HEK293 (cell line): ENCODE results near the gene SMOC1.

Source experiments
- CTCF ChIA-PET: fragments of 350-600 bp; formaldehyde crosslinking; extraction: SDS; loops from one replicate; lab custom pipeline; 2021; ENCODE audit warnings: antibody characterized with exemption; lab: Yijun Ruan, JAX
- POLR2A ChIA-PET: fragments of 300-600 bp; formaldehyde crosslinking; extraction: SDS; loops from one replicate; lab custom pipeline; 2020; ENCODE audit warnings: antibody characterized with exemption, inconsistent platforms; lab: Yijun Ruan, JAX
- H3K27ac ChIP-seq: fragments of 200-500 bp; sonication (Bioruptor generic); 2 replicates; pipeline ENCODE4 v1.5.1; 2014; ENCODE audit warnings: low read depth, low read length, control low read depth, inconsistent platforms; ENCODE audit errors: extremely low read depth
- H3K36me3 ChIP-seq, 2 experiments: fragments of 200-500 bp in 1 of 2; sonication (Bioruptor generic) in 1 of 2; 1 replicate in 1 of 2; 2 replicates in 1 of 2; pipeline ENCODE4 v1.5.1; 2014 to 2017; ENCODE audit warnings: inconsistent platforms in 2 of 2, low read length in 2 of 2; ENCODE audit not compliant: control insufficient read depth in 2 of 2, insufficient read depth in 1 of 2
- H3K4me1 ChIP-seq: fragments of 200-500 bp; sonication (Bioruptor generic); 2 replicates; pipeline ENCODE4 v1.5.1; 2014; ENCODE audit warnings: mild to moderate bottlenecking, low read length, inconsistent platforms; ENCODE audit not compliant: control insufficient read depth, insufficient read depth
- H3K4me3 ChIP-seq: 2 replicates; pipeline ENCODE4 v1.5.1; 2011; ENCODE audit warnings: low read depth, mild to moderate bottlenecking, control low read depth, low read length, moderate library complexity
- H3K9me3 ChIP-seq: fragments of 200-500 bp; sonication (Bioruptor generic); 2 replicates; pipeline ENCODE4 v1.5.1; 2014; ENCODE audit warnings: low read depth, low read length, inconsistent platforms; ENCODE audit not compliant: control insufficient read depth, insufficient read depth
- EGR2 ChIP-seq: fragments of 450-650 bp; formaldehyde crosslinking; IDR thresholded peaks from 2 replicates; pipeline ENCODE4 v1.5.1; 2016; ENCODE audit warnings: low read depth, missing biosample characterization, missing genetic modification characterization
- GLI2 ChIP-seq: fragments of 450-650 bp; formaldehyde crosslinking; IDR thresholded peaks from 2 replicates; pipeline ENCODE4; 2017; ENCODE audit warnings: missing biosample characterization, missing genetic modification characterization, low read depth, borderline replicate concordance
- GLI4 ChIP-seq: fragments of 450-650 bp; formaldehyde crosslinking; IDR thresholded peaks from 2 replicates; pipeline ENCODE4 v1.5.1; 2016; ENCODE audit warnings: missing biosample characterization, missing genetic modification characterization
- GLIS1 ChIP-seq: fragments of 450-650 bp; formaldehyde crosslinking; IDR thresholded peaks from 2 replicates; pipeline ENCODE4 v1.5.1; 2016; ENCODE audit warnings: missing biosample characterization, missing genetic modification characterization
- HOXA7 ChIP-seq: sonication (generic); formaldehyde crosslinking; IDR thresholded peaks from 2 replicates; pipeline ENCODE4 v1.8.1; 2022; ENCODE audit warnings: missing genetic modification reagents, borderline replicate concordance
- HOXD13 ChIP-seq: sonication (generic); formaldehyde crosslinking; IDR thresholded peaks from 2 replicates; pipeline ENCODE4 v1.8.0; 2022; ENCODE audit warnings: missing genetic modification reagents, borderline replicate concordance
- KLF10 ChIP-seq: fragments of 450-650 bp; IDR thresholded peaks from 2 replicates; pipeline ENCODE4 v1.5.1; 2018; ENCODE audit warnings: missing biosample characterization, mild to moderate bottlenecking, missing genetic modification characterization
- MYNN ChIP-seq: fragments of 450-650 bp; formaldehyde crosslinking; IDR thresholded peaks from 2 replicates; pipeline ENCODE4 v1.5.1; 2016; ENCODE audit warnings: missing biosample characterization, missing genetic modification characterization, borderline replicate concordance
- OVOL3 ChIP-seq: fragments of 450-650 bp; formaldehyde crosslinking; IDR thresholded peaks from 2 replicates; pipeline ENCODE4 v1.5.1; 2016; ENCODE audit warnings: missing biosample characterization, missing genetic modification characterization
- SCRT1 ChIP-seq: fragments of 450-650 bp; formaldehyde crosslinking; IDR thresholded peaks from 2 replicates; pipeline ENCODE4 v1.5.1; 2016; ENCODE audit warnings: missing biosample characterization, missing genetic modification characterization, borderline replicate concordance
- SP2 ChIP-seq: fragments of 450-650 bp; formaldehyde crosslinking; IDR thresholded peaks from 2 replicates; pipeline ENCODE4 v1.5.1; 2016; ENCODE audit warnings: missing biosample characterization, missing genetic modification characterization
- ZFP3 ChIP-seq: fragments of 450-650 bp; formaldehyde crosslinking; IDR thresholded peaks from 2 replicates; pipeline ENCODE4 v1.5.1; 2016; ENCODE audit warnings: low read depth, missing biosample characterization, missing genetic modification characterization
- ZNF146 ChIP-seq: fragments of 450-650 bp; formaldehyde crosslinking; IDR thresholded peaks from 2 replicates; pipeline ENCODE4 v1.5.1; 2016; ENCODE audit warnings: missing biosample characterization, missing genetic modification characterization
- ZNF157 ChIP-seq: fragments of 450-650 bp; formaldehyde crosslinking; IDR thresholded peaks from 2 replicates; pipeline ENCODE4 v1.5.1; 2016; ENCODE audit warnings: missing biosample characterization, missing genetic modification characterization
- ZNF184 ChIP-seq: fragments of 450-650 bp; IDR thresholded peaks from 2 replicates; pipeline ENCODE4 v1.5.1; 2018; ENCODE audit warnings: missing biosample characterization, mild to moderate bottlenecking, missing genetic modification characterization
- ZNF202 ChIP-seq: fragments of 450-650 bp; formaldehyde crosslinking; IDR thresholded peaks from 2 replicates; pipeline ENCODE4 v1.5.1; 2016; ENCODE audit warnings: missing biosample characterization, missing genetic modification characterization, borderline replicate concordance
- ZNF239 ChIP-seq: fragments of 450-650 bp; formaldehyde crosslinking; IDR thresholded peaks from 2 replicates; pipeline ENCODE4 v1.5.1; 2016; ENCODE audit warnings: missing biosample characterization, missing genetic modification characterization
- ZNF248 ChIP-seq: fragments of 450-650 bp; formaldehyde crosslinking; IDR thresholded peaks from 2 replicates; pipeline ENCODE4 v1.5.1; 2017; ENCODE audit warnings: missing biosample characterization, missing genetic modification characterization
- ZNF274 ChIP-seq, 2 experiments: fragments of 200-500 bp in 1 of 2; fragments of 450-650 bp in 1 of 2; sonication (Bioruptor generic) in 1 of 2; formaldehyde crosslinking in 1 of 2; IDR thresholded peaks; 2 replicates each; pipeline versions ENCODE4 v1.5.1 to v1.6.1; 2014 to 2016; ENCODE audit warnings: borderline replicate concordance in 1 of 2, inconsistent platforms in 1 of 2, low read length in 1 of 2, missing biosample characterization in 1 of 2, missing genetic modification characterization in 1 of 2
- ZNF324 ChIP-seq: fragments of 450-650 bp; formaldehyde crosslinking; IDR thresholded peaks from 2 replicates; pipeline ENCODE4 v1.5.1; 2016; ENCODE audit warnings: missing biosample characterization, missing genetic modification characterization
- ZNF501 ChIP-seq: fragments of 450-650 bp; formaldehyde crosslinking; IDR thresholded peaks from 2 replicates; pipeline ENCODE4 v1.5.1; 2016; ENCODE audit warnings: missing biosample characterization, missing genetic modification characterization
- ZNF530 ChIP-seq: fragments of 450-650 bp; formaldehyde crosslinking; IDR thresholded peaks from 2 replicates; pipeline ENCODE4 v1.5.1; 2016; ENCODE audit warnings: low read depth, missing biosample characterization, missing genetic modification characterization
- ZNF555 ChIP-seq: fragments of 450-650 bp; formaldehyde crosslinking; conservative IDR thresholded peaks from 2 replicates; pipeline ENCODE4 v1.5.1; 2017; ENCODE audit warnings: missing biosample characterization, mild to moderate bottlenecking, missing genetic modification characterization, inconsistent platforms
- ZNF560 ChIP-seq: fragments of 450-650 bp; formaldehyde crosslinking; IDR thresholded peaks from 2 replicates; pipeline ENCODE4 v1.5.1; 2017; ENCODE audit warnings: missing biosample characterization, missing genetic modification characterization, borderline replicate concordance
- ZNF561 ChIP-seq: fragments of 450-650 bp; IDR thresholded peaks from 2 replicates; pipeline ENCODE4 v1.5.1; 2018; ENCODE audit warnings: missing biosample characterization, missing genetic modification characterization, borderline replicate concordance
- ZNF626 ChIP-seq: fragments of 450-650 bp; sonication (Bioruptor Pico); formaldehyde crosslinking; IDR thresholded peaks from 2 replicates; pipeline ENCODE4 v1.5.1; 2018; ENCODE audit warnings: missing biosample characterization, missing genetic modification characterization, inconsistent platforms
- ZSCAN23 ChIP-seq: fragments of 450-650 bp; formaldehyde crosslinking; IDR thresholded peaks from 2 replicates; pipeline ENCODE4 v1.5.1; 2016; ENCODE audit warnings: missing biosample characterization, missing genetic modification characterization
- TF ChIP-seq, protein P1 (sequence below): fragments of 450-650 bp; IDR thresholded peaks from 2 replicates; pipeline ENCODE4 v1.5.1; 2018; ENCODE audit warnings: missing biosample characterization, mild to moderate bottlenecking, missing genetic modification characterization
- TF ChIP-seq, protein P2 (sequence below): fragments of 450-650 bp; formaldehyde crosslinking; IDR thresholded peaks from 2 replicates; pipeline ENCODE4 v1.5.1; 2016; ENCODE audit warnings: missing biosample characterization, missing genetic modification characterization, borderline replicate concordance

SMOC1 gene

DNA sequence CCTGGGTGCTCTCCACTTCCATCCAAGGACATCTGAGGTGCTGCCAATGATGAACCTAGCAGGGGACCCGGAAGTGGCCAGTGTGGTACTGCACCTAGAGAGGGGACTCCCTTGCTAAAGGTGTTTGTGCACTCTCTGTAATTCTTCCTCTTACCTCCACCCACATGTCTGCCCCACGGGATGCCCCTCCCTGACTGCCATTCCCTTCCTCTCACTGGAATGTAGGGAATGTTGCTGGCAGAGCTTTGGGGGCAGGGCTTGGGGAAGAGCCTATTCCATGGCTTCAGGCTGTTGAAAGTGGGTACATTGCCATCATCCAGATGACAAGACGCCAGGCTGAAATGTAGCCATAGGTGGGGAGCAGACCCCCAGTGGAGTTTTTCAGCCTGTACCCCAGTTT is 153.2 kb downstream of the SMOC1 start (continued):
- TF ChIP-seq, protein P1, sequence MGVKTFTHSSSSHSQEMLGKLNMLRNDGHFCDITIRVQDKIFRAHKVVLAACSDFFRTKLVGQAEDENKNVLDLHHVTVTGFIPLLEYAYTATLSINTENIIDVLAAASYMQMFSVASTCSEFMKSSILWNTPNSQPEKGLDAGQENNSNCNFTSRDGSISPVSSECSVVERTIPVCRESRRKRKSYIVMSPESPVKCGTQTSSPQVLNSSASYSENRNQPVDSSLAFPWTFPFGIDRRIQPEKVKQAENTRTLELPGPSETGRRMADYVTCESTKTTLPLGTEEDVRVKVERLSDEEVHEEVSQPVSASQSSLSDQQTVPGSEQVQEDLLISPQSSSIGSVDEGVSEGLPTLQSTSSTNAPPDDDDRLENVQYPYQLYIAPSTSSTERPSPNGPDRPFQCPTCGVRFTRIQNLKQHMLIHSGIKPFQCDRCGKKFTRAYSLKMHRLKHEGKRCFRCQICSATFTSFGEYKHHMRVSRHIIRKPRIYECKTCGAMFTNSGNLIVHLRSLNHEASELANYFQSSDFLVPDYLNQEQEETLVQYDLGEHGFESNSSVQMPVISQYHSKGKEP (tag by site-specific recombination), result no peak
- TF ChIP-seq GLI2 (tag by site-specific recombination) (no peak), ZNF146 (no peak), HOXA7 (no peak), OVOL3 (tag by site-specific recombination) (no peak), ZNF248 (tag by site-specific recombination) (no peak), ZNF202 (tag by site-specific recombination) (no peak)

DNA sequence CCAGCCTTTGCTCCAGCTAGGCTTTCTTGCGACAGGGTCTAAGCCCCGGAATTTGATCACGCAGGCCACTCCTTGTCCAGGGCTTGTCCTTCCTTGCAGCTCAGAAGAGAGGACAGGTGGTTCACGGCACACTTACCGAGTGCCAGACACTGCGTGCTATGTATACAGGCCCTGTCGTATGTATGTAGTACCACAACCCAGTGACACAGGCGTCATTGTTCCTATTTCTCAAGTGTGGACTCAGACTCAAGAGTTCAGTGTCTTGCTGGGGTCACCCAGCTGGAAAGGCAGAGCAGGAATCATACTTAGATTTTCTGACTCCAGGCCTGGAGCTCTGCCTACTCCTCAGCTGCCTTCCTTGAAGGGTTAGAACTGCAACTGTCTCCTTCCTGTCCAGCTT is 153.9 kb downstream of the SMOC1 start:
- Histone ChIP-seq H3K9me3 (no peaks in the 10 kb centered on the region), H3K36me3 (peaks cover 0 to 25% of the 10 kb centered on the region in 2 experiments; a peak in 1 of 3 replicates), H3K4me3 (no peak overlapping the region), H3K27ac (no peak overlapping the region), H3K4me1 (no peaks in the 10 kb centered on the region)
- no peak for TF ChIP-seq ZNF555 (tag by site-specific recombination)
- TF ChIP-seq ZSCAN23, result no peak
- TF ChIP-seq EGR2 (tag by site-specific recombination), result no peak
- no peak for TF ChIP-seq SP2 (tag by site-specific recombination)
- no peak for TF ChIP-seq ZNF274 (IDR thresholded peaks at IDR 0.05; ENCODE audit: low read length)
- no peak for TF ChIP-seq ZNF274 (tag by site-specific recombination; IDR thresholded peaks at IDR 0.05; ENCODE audit: borderline replicate concordance)
- TF ChIP-seq GLIS1 (tag by site-specific recombination), result no peak
- no peak for TF ChIP-seq MYNN
- TF ChIP-seq ZNF561 (tag by site-specific recombination), result no peak
- no peak for TF ChIP-seq ZNF560 (tag by site-specific recombination)
- TF ChIP-seq, protein P1 (tag by site-specific recombination), result no peak
- no peak for TF ChIP-seq HOXD13 (CRISPR knock-in tag)
- no peak for TF ChIP-seq ZNF239 (tag by site-specific recombination)
- TF ChIP-seq ZNF184 (tag by site-specific recombination), result no peak
- no peak for TF ChIP-seq ZNF530 (tag by site-specific recombination)
- no peak for TF ChIP-seq ZNF248 (tag by site-specific recombination)
- POLR2A ChIA-PET, result interaction anchor here (0.6 kb wide), 1 partner anchor 153 kb away, joined by 4 read pairs; no protein-coding TSS in a partner anchor
- CTCF ChIA-PET, result interaction anchor here (1.3 to 2.9 kb wide), 2 partner anchors 155 to 214 kb away, joined by 5 to 12 read pairs; no protein-coding TSS in a partner anchor

DNA sequence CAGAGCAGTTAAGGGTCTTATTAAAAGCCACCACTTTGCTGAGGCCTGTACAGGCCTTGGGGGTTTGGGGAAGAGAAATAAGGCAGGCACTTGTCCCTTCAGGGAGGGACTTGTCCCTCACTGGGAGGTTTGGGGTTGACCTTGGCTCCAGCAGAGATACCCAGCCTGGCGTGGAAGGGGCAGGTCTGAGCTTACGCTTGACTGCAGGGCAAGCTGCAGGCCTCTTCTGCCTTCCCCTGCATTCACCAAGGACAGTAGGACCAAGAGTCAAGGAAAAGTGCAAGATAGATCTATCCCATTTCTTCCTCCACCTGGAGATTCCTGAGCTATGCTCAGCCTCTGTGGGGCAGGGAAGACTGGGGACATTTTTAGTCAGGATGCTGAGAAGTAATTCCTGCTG is 154.3 kb downstream of the SMOC1 start:
- Histone ChIP-seq H3K36me3 (peaks cover 0 to 22% of the 10 kb centered on the region in 2 experiments; a peak in 1 of 3 replicates), H3K27ac (no peak overlapping the region), H3K9me3 (no peaks in the 10 kb centered on the region), H3K4me1 (no peaks in the 10 kb centered on the region), H3K4me3 (no peak overlapping the region)
- no peak for TF ChIP-seq ZNF501
- no peak for TF ChIP-seq ZNF157 (tag by site-specific recombination)
- no peak for TF ChIP-seq MYNN
- no peak for TF ChIP-seq KLF10 (tag by site-specific recombination)
- TF ChIP-seq ZNF324 (tag by site-specific recombination), result no peak
- no peak for TF ChIP-seq SCRT1 (tag by site-specific recombination)
- TF ChIP-seq ZFP3 (tag by site-specific recombination), result no peak
- TF ChIP-seq GLI4 (tag by site-specific recombination), result no peak
- no peak for TF ChIP-seq ZNF626 (tag by site-specific recombination)
- TF ChIP-seq, protein P2, sequence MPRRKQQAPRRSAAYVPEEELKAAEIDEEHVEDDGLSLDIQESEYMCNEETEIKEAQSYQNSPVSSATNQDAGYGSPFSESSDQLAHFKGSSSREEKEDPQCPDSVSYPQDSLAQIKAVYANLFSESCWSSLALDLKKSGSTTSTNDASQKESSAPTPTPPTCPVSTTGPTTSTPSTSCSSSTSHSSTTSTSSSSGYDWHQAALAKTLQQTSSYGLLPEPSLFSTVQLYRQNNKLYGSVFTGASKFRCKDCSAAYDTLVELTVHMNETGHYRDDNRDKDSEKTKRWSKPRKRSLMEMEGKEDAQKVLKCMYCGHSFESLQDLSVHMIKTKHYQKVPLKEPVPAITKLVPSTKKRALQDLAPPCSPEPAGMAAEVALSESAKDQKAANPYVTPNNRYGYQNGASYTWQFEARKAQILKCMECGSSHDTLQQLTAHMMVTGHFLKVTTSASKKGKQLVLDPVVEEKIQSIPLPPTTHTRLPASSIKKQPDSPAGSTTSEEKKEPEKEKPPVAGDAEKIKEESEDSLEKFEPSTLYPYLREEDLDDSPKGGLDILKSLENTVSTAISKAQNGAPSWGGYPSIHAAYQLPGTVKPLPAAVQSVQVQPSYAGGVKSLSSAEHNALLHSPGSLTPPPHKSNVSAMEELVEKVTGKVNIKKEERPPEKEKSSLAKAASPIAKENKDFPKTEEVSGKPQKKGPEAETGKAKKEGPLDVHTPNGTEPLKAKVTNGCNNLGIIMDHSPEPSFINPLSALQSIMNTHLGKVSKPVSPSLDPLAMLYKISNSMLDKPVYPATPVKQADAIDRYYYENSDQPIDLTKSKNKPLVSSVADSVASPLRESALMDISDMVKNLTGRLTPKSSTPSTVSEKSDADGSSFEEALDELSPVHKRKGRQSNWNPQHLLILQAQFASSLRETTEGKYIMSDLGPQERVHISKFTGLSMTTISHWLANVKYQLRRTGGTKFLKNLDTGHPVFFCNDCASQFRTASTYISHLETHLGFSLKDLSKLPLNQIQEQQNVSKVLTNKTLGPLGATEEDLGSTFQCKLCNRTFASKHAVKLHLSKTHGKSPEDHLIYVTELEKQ, result no peak
- ChIA-PET CTCF (interaction anchor here (1.4 to 2.9 kb wide), 2 partner anchors 11 to 214 kb away, joined by 9 to 12 read pairs; no protein-coding TSS in a partner anchor), POLR2A (no interaction called here)
